ENCODE data around the gene SRA1. TPM values are rescaled to one million over a fixed set of nuclear protein-coding genes. Genes with fewer than 3 reads are reported as not detected.

The SRA1 gene
- total and polyA plus RNA-seq, 2 of the 8 experiments (the other 6 are each of a cell fraction or from before 2014, with no cell fraction given) = 27.4 to 39.4 TPM

GRCh38 chr5:140542972-140543371 lies 14.3 kb downstream of the SRA1 start:
- Histone ChIP-seq H4K91ac (replicated peaks; ENCODE audit: insufficient read length, low read length) (no peak overlapping the region), H3K4ac (replicated peaks; ENCODE audit: insufficient read length, low read depth, low read length) (no peak overlapping the region), H3K9ac (replicated peaks in 1 of 4; ENCODE audit: extremely low read depth in 1 of 4, low read depth in 3 of 4, low read length in 3 of 4) (no peak overlapping the region), H3K4me2 (ENCODE audit: insufficient read depth in 1 of 2, low read depth in 2 of 2, low read length in 2 of 2) (no peak overlapping the region), H2BK15ac (ENCODE audit: low read length) (no peak overlapping the region), H4K20me1 (replicated peaks in 1 of 2; ENCODE audit: control insufficient read depth in 1 of 2, insufficient read depth in 2 of 2, low read length in 2 of 2) (no peaks in the 10 kb centered on the region), H3K14ac (ENCODE audit: insufficient read length) (no peak overlapping the region), H3K23ac (ENCODE audit: insufficient read length) (no peak overlapping the region), H3K23me2 (ENCODE audit: low read depth, low read length) (peaks cover 3% of the 10 kb centered on the region), H3K56ac (replicated peaks; ENCODE audit: insufficient read length, low read depth, low read length) (no peak overlapping the region), H3K9me3 (ENCODE audit: insufficient read depth in 2 of 2, low read depth in 1 of 2, low read length in 1 of 2) (no peaks in the 10 kb centered on the region), H3K18ac (ENCODE audit: extremely low read depth, low read length) (no peak overlapping the region), H4K5ac (ENCODE audit: insufficient read length, low read depth, low read length) (no peak overlapping the region), H3K27me3 (replicated peaks in 1 of 4; ENCODE audit: control insufficient read depth in 3 of 4, extremely low read depth in 1 of 4, insufficient read depth in 3 of 4, low read length in 3 of 4) (no peaks in the 10 kb centered on the region), H2BK20ac (ENCODE audit: low read length) (no peak overlapping the region), H2BK12ac (ENCODE audit: low read depth, low read length) (no peak overlapping the region), H3K27ac (ENCODE audit: low read depth, low read length) (no peak overlapping the region), H3K4me3 (ENCODE audit: extremely low read depth in 1 of 4, insufficient read depth in 2 of 4, low read depth in 3 of 4, low read length in 4 of 4) (no peak overlapping the region), H3K4me1 (replicated peaks in 1 of 4; ENCODE audit: control insufficient read depth in 3 of 4, insufficient read depth in 4 of 4, low read length in 3 of 4) (peaks cover 0 to 7% (median 3%) of the 10 kb centered on the region in 4 experiments; a peak in 4 of 7 replicates), H2BK5ac (ENCODE audit: low read depth, low read length) (no peak overlapping the region), H2AFZ (ENCODE audit: low read length) (no peak overlapping the region), H3K36me3 (ENCODE audit: control insufficient read depth in 2 of 4, insufficient read depth in 4 of 4, low read length in 3 of 4) (peaks cover 13 to 50% (median 37%) of the 10 kb centered on the region in 4 experiments), H2AK5ac (ENCODE audit: low read depth, low read length) (no peak overlapping the region), H3K79me2 (ENCODE audit: control insufficient read depth in 1 of 2, insufficient read depth in 2 of 2, low read length in 2 of 2) (no peaks in the 10 kb centered on the region), H2BK120ac (replicated peaks; ENCODE audit: low read depth, low read length) (no peak overlapping the region), H4K8ac (ENCODE audit: extremely low read depth, insufficient read depth, low read length) (no peak overlapping the region), H3K79me1 (ENCODE audit: low read depth, low read length) (no peaks in the 10 kb centered on the region)
- TF ChIP-seq SUZ12 (IDR thresholded peaks at IDR 0.05; ENCODE audit: low read length) (no peak), EGR1 (IDR thresholded peaks at IDR 0.05; ENCODE audit: borderline replicate concordance, low read depth, low read length) (no peak), SIN3A (conservative IDR thresholded peaks at IDR 0.05 in 1 of 2, IDR thresholded peaks at IDR 0.05 in 1 of 2; ENCODE audit: low read depth in 1 of 2, low read length in 2 of 2) (no peak), TAF7 (optimal IDR thresholded peaks at IDR 0.05; ENCODE audit: borderline replicate concordance, low read depth, low read length) (no peak), CREB1 (IDR thresholded peaks at IDR 0.05) (no peak)
- WGBS, 2 experiments (ENCODE audit: extremely low coverage in 1 of 2, insufficient coverage in 1 of 2, insufficient read length in 1 of 2, insufficient replicate concordance in 2 of 2, low coverage in 1 of 2, low lambda C conversion rate in 2 of 2, missing lambda C conversion rate in 1 of 2) = 83% methylated on average over 3 of the region's 5 CpGs; no CpG with 5 or more reads in 1 of the 2 experiments
- no peak for DNase-seq (ENCODE audit: low read depth in 1 of 2, low spot score in 2 of 2)
- ChIA-PET CTCF (ENCODE audit: partially characterized antibody) (interaction anchor here (0.6 to 0.8 kb wide), 3 partner anchors 13 to 909 kb away, joined by 3 to 5 read pairs (median 3); partner anchors contain the start of genes IK and NDUFA2), POLR2A (ENCODE audit: partially characterized antibody) (interaction anchor here (8.8 to 14.4 kb wide), 2 partner anchors 16 to 102 kb away, joined by 78 to 191 read pairs; partner anchors contain the start of genes APBB3, IK, NDUFA2 and SLC35A4)
- FAIRE-seq = no peak

All from H1 (cell line).